Esophagus muscularis mucosa (tissue), 3 donors: ENCODE results near the gene TNC.

Source experiments
- POLR2AphosphoS5 ChIP-seq, 2 donors: sonication (generic); formaldehyde crosslinking; IDR thresholded peaks; one replicate each; pipeline ENCODE4 v1.6.1; 2017; ENCODE audit warnings: antibody characterized with exemption in 2 of 2
- TF ChIP-seq, protein P1 (sequence below), 3 experiments: fragments of 200-600 bp in 2 of 3; fragments of 450-650 bp in 1 of 3; sonication (generic) in 2 of 3; IDR thresholded peaks; one replicate each; pipeline ENCODE4 v1.5.1; 2017 to 2019; ENCODE audit warnings: antibody characterized with exemption in 3 of 3, mild to moderate bottlenecking in 2 of 3, moderate library complexity in 1 of 3

DNA sequence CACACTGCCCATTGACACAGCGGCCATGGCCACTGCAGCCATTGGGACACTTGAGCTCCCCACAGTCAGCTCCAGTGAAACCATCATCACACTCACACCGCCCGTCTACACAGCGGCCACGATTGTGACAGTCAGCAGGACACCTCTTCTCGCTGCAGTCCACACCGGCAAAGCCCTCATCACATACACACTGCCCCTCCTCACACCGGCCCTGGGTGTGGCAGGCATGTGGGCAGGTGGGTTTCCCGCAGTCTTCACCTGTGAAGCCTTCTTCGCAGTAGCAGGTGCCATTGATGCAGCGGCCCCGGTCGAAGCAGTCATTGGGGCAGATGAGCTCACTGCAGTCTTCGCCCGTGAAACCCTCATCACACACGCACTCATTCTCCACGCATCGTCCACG lies 31.5 kb downstream of the TNC start:
- TF ChIP-seq, protein P1, sequence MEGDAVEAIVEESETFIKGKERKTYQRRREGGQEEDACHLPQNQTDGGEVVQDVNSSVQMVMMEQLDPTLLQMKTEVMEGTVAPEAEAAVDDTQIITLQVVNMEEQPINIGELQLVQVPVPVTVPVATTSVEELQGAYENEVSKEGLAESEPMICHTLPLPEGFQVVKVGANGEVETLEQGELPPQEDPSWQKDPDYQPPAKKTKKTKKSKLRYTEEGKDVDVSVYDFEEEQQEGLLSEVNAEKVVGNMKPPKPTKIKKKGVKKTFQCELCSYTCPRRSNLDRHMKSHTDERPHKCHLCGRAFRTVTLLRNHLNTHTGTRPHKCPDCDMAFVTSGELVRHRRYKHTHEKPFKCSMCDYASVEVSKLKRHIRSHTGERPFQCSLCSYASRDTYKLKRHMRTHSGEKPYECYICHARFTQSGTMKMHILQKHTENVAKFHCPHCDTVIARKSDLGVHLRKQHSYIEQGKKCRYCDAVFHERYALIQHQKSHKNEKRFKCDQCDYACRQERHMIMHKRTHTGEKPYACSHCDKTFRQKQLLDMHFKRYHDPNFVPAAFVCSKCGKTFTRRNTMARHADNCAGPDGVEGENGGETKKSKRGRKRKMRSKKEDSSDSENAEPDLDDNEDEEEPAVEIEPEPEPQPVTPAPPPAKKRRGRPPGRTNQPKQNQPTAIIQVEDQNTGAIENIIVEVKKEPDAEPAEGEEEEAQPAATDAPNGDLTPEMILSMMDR (IDR thresholded peaks at IDR 0.05): no peak
- TF ChIP-seq POLR2AphosphoS5 (IDR thresholded peaks at IDR 0.05): no peak
